Fibroblast of mammary gland (primary cell): ENCODE data around the gene GTF2IRD1.
"Not testable (repeated sequence)": the region's sequence is repeated elsewhere in the genome, so short reads cannot be mapped to it uniquely, and the experiment has no call there.

Experiments used
- DNase-seq: peaks from one replicate; pipeline ENCODE4 v3.0.0-alpha.2; 2010; ENCODE audit warnings: low read depth
- H3K4me3 ChIP-seq: 2 replicates; pipeline ENCODE4 v1.5.1; 2011; ENCODE audit warnings: low read depth, mild to moderate bottlenecking, low read length, moderate library complexity; ENCODE audit not compliant: control insufficient read depth
- TF ChIP-seq, protein P1 (sequence below): conservative IDR thresholded peaks from 2 replicates; pipeline ENCODE4 v1.5.1; 2011; ENCODE audit warnings: low read depth, low read length, inconsistent platforms; ENCODE audit not compliant: control insufficient read depth, insufficient read depth

GTF2IRD1 gene

DNA sequence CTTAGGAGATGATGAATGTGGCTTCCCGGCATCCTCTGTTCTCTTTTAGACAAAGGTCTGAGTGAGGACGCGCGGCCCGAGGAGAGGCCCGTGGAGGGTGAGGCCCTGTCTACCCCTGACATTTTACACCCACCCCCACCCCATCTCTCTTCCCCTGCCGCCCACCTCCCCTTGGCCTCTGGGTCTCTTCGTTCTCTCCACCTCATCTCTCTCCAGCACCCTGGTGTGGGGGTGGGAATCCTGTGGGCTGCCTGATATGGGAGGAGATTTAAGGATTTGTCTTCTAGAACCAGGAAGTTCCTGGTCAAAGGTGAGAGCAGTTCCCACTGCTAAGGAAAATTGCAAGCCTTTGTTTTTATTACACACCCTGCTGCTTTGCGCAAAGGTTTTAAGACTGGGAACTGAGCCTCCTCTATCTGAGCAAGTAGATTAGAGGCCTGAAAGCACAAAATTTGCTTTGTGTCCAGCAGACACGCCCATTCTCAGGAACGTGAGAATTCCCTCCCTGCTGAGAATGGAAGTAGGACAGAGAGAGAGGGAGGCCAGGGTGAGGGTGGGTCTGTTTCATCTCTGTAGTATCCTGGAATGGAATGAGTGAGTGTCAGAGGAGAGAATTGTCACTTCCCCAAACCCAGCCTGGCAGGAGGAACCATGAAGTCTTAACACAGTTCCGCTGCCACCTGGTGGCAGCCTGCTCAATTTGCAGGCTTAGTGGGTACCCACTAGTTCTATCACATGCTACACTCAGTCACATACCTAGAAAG is 91.2 kb downstream of the GTF2IRD1 start:
- H3K4me3 ChIP-seq: no peak overlapping the region
- DNase-seq: peak; percentile 70
- TF ChIP-seq, protein P1, sequence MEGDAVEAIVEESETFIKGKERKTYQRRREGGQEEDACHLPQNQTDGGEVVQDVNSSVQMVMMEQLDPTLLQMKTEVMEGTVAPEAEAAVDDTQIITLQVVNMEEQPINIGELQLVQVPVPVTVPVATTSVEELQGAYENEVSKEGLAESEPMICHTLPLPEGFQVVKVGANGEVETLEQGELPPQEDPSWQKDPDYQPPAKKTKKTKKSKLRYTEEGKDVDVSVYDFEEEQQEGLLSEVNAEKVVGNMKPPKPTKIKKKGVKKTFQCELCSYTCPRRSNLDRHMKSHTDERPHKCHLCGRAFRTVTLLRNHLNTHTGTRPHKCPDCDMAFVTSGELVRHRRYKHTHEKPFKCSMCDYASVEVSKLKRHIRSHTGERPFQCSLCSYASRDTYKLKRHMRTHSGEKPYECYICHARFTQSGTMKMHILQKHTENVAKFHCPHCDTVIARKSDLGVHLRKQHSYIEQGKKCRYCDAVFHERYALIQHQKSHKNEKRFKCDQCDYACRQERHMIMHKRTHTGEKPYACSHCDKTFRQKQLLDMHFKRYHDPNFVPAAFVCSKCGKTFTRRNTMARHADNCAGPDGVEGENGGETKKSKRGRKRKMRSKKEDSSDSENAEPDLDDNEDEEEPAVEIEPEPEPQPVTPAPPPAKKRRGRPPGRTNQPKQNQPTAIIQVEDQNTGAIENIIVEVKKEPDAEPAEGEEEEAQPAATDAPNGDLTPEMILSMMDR: peak; percentile 68

GRCh38 chr7:74545921-74546320 is 92.2 kb downstream of the GTF2IRD1 start:
- DNase-seq: no peak
- TF ChIP-seq, protein P1: no peak
- H3K4me3 ChIP-seq: no peak overlapping the region

DNA sequence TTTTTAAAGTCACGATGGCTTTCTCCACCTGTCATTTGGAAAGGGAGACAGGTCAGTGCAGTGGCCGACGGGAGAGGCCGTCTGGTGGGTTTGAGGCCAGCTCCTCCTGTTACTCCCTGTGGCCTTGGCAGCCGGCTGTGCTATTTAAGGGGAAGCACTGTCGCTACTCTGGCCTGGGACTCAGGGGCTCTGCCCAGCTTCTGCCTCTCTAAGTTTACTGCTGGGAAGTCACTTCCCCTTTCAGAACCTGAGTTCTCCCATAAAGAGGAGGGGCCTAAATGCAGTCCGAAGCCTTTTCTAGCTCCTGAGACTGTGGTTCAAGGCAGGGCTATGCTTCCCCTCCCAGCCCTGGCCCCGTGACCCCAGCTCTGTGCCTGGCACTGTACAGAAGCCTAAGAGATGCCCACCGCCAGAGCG is 99.9 kb downstream of the GTF2IRD1 start:
- not testable (repeated sequence) for DNase-seq

GRCh38 chr7:74554178-74554577 is 100.5 kb downstream of the GTF2IRD1 start:
- DNase-seq: no peak
- no peak overlapping the region for H3K4me3 ChIP-seq
- TF ChIP-seq, protein P1: no peak

More for the DNA sequence above, 99.9 kb downstream of the GTF2IRD1 start:
- H3K4me3 ChIP-seq: not testable (repeated sequence)

DNA sequence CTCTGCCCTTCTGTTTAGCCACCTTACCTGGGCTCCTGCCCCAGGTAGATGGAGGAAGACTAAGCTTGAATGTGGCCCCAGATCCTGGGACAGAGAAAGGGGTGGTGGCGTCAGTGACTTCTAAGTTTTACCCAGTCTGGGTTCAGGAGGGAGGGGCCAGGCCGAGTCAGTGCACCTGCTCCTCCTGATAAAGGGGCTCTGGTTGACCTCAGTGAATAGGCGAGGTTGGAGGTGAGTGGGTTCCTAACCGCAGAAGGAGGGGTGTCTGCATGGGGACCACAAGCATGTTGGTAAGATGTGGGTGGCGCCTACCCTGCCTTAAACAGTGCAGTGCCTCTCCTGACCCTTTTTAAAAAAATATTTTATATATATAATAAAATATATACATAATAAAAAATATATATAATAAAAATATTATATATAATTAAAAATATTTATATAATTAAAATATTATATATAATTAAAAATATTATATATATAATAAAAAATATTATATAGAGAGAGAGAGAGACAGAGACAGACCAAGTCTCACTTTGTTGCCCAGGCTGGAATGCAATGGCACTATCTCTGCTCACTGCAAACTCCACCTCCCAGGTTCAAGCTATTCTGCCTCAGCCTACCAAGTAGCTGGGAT is 106.5 kb downstream of the GTF2IRD1 start:
- TF ChIP-seq, protein P1: no peak
- no peak for DNase-seq
- H3K4me3 ChIP-seq: no peak overlapping the region

DNA sequence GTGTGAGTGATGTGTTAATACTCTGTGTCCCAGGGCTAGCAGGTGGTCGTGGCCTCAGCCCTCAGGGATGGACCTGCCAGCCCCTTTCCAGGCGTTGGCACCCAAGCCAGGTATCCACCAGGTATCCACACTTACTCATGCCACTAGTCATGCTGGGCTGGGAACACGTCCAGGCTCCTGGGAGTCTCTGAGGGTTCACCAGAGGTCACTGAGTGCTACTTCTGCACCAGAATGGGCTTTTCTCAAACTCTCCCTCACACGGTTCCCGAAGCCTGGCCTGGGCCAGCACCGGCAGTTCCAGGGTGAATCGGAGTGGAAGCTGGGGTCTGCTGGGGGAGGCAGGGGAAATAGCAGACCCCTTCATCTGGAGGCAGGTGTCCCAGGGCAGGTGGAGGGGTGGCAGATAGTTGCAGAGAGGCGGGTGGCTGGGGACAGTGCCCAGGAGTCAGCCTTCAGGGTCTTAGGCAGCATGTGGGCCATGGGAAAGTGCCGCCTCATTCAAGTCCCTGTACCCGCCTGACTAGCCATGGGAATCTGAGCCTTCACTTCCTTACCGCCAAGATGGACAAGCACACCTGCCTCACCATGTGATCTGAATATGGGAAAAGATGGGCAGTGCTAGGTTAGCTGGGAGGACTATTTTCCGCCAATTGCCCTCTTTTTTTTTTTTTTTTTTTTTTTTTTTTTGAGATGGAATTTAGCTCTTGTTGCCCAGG is 108.3 kb downstream of the GTF2IRD1 start:
- DNase-seq: no peak
- H3K4me3 ChIP-seq: no peak overlapping the region
- TF ChIP-seq, protein P1: no peak

GRCh38 chr7:74563639-74564038 is 109.9 kb downstream of the GTF2IRD1 start:
- DNase-seq, H3K4me3 ChIP-seq: not testable (repeated sequence)
